Heart left ventricle (tissue), 16 donors: ENCODE data around the gene SUSD5. TPM values are rescaled to one million over a fixed set of nuclear protein-coding genes. Genes with fewer than 3 reads are reported as not detected.

Source experiments
- ATAC-seq, 4 donors: fragments of 200-7000 bp; cut with Tn5 transposase; one replicate each; pipeline ENCODE4 v1.9.1; 2020 to 2022; ENCODE audit warnings: moderate library complexity in 4 of 4, mild to moderate bottlenecking in 3 of 4, moderate number of reproducible peaks in 1 of 4
- DNase-seq, 5 donors: peaks; one replicate each; pipeline ENCODE4 v3.0.0-alpha.2; 2020
- H3K27ac ChIP-seq, 12 donors: fragments of 200-600 bp; sonication (generic) in 4 of 12; one replicate each; pipeline versions ENCODE4 v1.5.0 to v1.8.0; 2016 to 2022; ENCODE audit warnings: mild to moderate bottlenecking in 2 of 12
- H3K27me3 ChIP-seq, 9 donors: fragments of 200-600 bp; sonication (generic) in 2 of 9; one replicate each; pipeline versions ENCODE4 v1.5.1 to v1.8.0; 2016 to 2022; ENCODE audit warnings: mild to moderate bottlenecking in 3 of 9
- H3K36me3 ChIP-seq, 9 donors: fragments of 200-600 bp; sonication (generic) in 2 of 9; one replicate each; pipeline versions ENCODE4 v1.5.0 to v1.8.0; 2018 to 2022; ENCODE audit warnings: mild to moderate bottlenecking in 2 of 9
- H3K4me1 ChIP-seq, 12 donors: fragments of 200-600 bp; sonication (generic) in 4 of 12; one replicate each; pipeline versions ENCODE4 v1.5.0 to v1.8.0; 2016 to 2022; ENCODE audit warnings: mild to moderate bottlenecking in 3 of 12
- H3K4me3 ChIP-seq, 12 donors: fragments of 200-600 bp; sonication (generic) in 4 of 12; one replicate each; pipeline versions ENCODE4 v1.5.0 to v1.8.0; 2017 to 2022; ENCODE audit warnings: mild to moderate bottlenecking in 9 of 12, moderate library complexity in 4 of 12
- H3K9me3 ChIP-seq, 12 donors: fragments of 200-600 bp; sonication (generic) in 4 of 12; one replicate each; pipeline versions ENCODE4 v1.5.0 to v1.8.0; 2016 to 2022; ENCODE audit warnings: mild to moderate bottlenecking in 1 of 12
- POLR2A ChIP-seq, 2 donors: fragments of 450-650 bp; IDR thresholded peaks; one replicate each; pipeline ENCODE4 v1.6.1; 2017; ENCODE audit warnings: antibody characterized with exemption in 2 of 2, mild to moderate bottlenecking in 2 of 2, moderate library complexity in 2 of 2
- WGBS, 4 donors: extraction: QIAGEN DNeasy Blood & Tissue Kit in 2 of 4; methylation state at CpG; one replicate each; pipeline versions ENCODE4 v1.1.5 to v1.1.7; 2013 to 2018; 5-methylcytosine and 5-hydroxymethylcytosine counted together
- intact Hi-C, 10 donors: fragments of 100-400 bp; cut with DNase I; formaldehyde crosslinking; loops; one replicate each; pipeline versions ENCODE4 v1.11.1 to v1.14.2; 2022
- polyA plus RNA-seq, 2 donors: library from polyadenylated mRNA; stranded (reverse); fragments of 200-250 nt; gene quantifications; one replicate each; pipeline ENCODE4 v1.2.3, GENCODE V29; 2013
- total RNA-seq, 9 donors: library from RNA; depleted of rRNA in 2 of 9; stranded (reverse); fragments of >200 nt in 2 of 9; fragmentation: NEBNext Ultra II Directional in 3 of 9; extraction: Animal tissue kit (Norgen Biotek cat#: 25700) in 3 of 9; gene quantifications; one replicate each; pipeline versions ENCODE4 v1.1.0 to v1.2.4, GENCODE V29; 2016 to 2023
- TF ChIP-seq, protein P1 (sequence below), 12 donors: fragments of 200-600 bp; sonication (generic) in 4 of 12; IDR thresholded peaks; one replicate each; pipeline versions ENCODE4 v1.5.0 to v1.8.0; 2018 to 2022; ENCODE audit warnings: antibody characterized with exemption in 12 of 12, mild to moderate bottlenecking in 5 of 12
- donor health status: ischemic (EF 13 %, LVEDD 7.1; RV severe dilation, severe dysfunction).
- donor health status: healthy with polysubstance abuse.
- donor health status: DM: no; HTN: yes; CAD: no.
- donor health status: DM: no; HTN: no; CAD: no.
- donor health status: ischemic (EF 25% LVEDD 6.9; RV normal size, moderate dysfunction).
- donor health status: ischemic (EF 25% LVEDD 5.7; RV mildly dilated, moderate dysfunction).
- donor health status: healthy.
- donor health status: DM: yes; HTN: yes; CAD: no.
- donor health status: ischemic (EF 35%, LVEDD 5.7; RV mildly dilated, moderate dysfunction).
- donor health status: nonischemic (EF 11% LVEDD 7.7; RV severe dilation, severe dysfunction).
- donor health status: DM: yes; HTN: yes; CAD: no.
- donor health status: PGD.
- donor health status: ischemic (EF 29% LVEDD 5.4; RV normal size, mild dysfunction).
- donor health status: nonischemic (EF 23%, LVEDD 6.1; RV moderate dilation, normal function).

Gene SUSD5
- total and polyA plus RNA-seq, 11 donors: 0.49 to 20.3 (median 1.1) TPM

GRCh38 chr3:33105341-33105948, 113.2 kb downstream of the SUSD5 start:
- DNase-seq (no peak), ATAC-seq (no peak)
- H3K4me1 ChIP-seq: no peaks in the 10 kb centered on the region
- TF ChIP-seq, protein P1, sequence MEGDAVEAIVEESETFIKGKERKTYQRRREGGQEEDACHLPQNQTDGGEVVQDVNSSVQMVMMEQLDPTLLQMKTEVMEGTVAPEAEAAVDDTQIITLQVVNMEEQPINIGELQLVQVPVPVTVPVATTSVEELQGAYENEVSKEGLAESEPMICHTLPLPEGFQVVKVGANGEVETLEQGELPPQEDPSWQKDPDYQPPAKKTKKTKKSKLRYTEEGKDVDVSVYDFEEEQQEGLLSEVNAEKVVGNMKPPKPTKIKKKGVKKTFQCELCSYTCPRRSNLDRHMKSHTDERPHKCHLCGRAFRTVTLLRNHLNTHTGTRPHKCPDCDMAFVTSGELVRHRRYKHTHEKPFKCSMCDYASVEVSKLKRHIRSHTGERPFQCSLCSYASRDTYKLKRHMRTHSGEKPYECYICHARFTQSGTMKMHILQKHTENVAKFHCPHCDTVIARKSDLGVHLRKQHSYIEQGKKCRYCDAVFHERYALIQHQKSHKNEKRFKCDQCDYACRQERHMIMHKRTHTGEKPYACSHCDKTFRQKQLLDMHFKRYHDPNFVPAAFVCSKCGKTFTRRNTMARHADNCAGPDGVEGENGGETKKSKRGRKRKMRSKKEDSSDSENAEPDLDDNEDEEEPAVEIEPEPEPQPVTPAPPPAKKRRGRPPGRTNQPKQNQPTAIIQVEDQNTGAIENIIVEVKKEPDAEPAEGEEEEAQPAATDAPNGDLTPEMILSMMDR (IDR thresholded peaks at IDR 0.05): no peak
- no peak for TF ChIP-seq POLR2A (IDR thresholded peaks at IDR 0.05)
- no peak overlapping the region for H3K4me3 ChIP-seq
- H3K27me3 ChIP-seq: no peaks in the 10 kb centered on the region
- 66 to 71% (median 67%) methylated on average over 3 of the region's 3 CpGs for WGBS, 4 donors
- intact Hi-C loops: no loop called here
- H3K9me3 ChIP-seq: no peaks in the 10 kb centered on the region
- H3K36me3 ChIP-seq: no peaks in the 10 kb centered on the region
- H3K27ac ChIP-seq: no peak overlapping the region

GRCh38 chr3:33104803-33105202, 113.8 kb downstream of the SUSD5 start:
- no peak overlapping the region for H3K4me3 ChIP-seq
- 87 to 93% (median 91%) methylated on average over 3 of the region's 3 CpGs for WGBS, 4 donors
- no peaks in the 10 kb centered on the region for H3K36me3 ChIP-seq
- no peaks in the 10 kb centered on the region for H3K27me3 ChIP-seq
- DNase-seq (no peak), ATAC-seq (no peak)
- intact Hi-C loops: no loop called here
- no peaks in the 10 kb centered on the region for H3K9me3 ChIP-seq
- TF ChIP-seq, protein P1 (IDR thresholded peaks at IDR 0.05): no peak
- no peak for TF ChIP-seq POLR2A (IDR thresholded peaks at IDR 0.05)
- no peak overlapping the region for H3K27ac ChIP-seq
- H3K4me1 ChIP-seq: no peaks in the 10 kb centered on the region

DNA sequence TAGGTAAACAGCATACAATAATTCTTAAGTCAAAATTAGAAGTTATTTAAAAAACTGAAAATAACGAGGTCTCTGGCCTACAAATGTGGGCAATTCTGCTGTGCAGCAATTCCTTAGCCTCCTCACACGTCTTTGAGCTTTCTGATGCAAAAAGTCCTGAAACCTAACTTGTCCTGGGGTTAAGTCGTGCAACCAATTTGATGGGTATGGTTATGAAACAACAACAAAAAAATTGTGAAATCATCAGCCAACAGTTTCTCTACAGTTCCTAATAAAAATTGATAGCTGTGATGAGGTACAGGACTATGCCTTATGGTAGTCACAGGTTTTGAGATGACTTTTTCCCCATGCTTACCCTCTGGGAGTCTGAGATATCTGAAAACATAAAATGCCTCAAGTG, 115.1 kb downstream of the SUSD5 start:
- H3K4me1 ChIP-seq: no peaks in the 10 kb centered on the region
- ATAC-seq (no peak), DNase-seq (no peak)
- no peak overlapping the region for H3K4me3 ChIP-seq
- no peak overlapping the region for H3K27ac ChIP-seq
- H3K36me3 ChIP-seq: no peaks in the 10 kb centered on the region
- TF ChIP-seq, protein P1 (IDR thresholded peaks at IDR 0.05): no peak
- no peak for TF ChIP-seq POLR2A (IDR thresholded peaks at IDR 0.05)
- WGBS, 4 donors: 82 to 91% (median 90%) methylated on average over 3 of the region's 3 CpGs
- no peaks in the 10 kb centered on the region for H3K27me3 ChIP-seq
- intact Hi-C loops: no loop called here
- H3K9me3 ChIP-seq: no peaks in the 10 kb centered on the region

- WGBS, 4 donors: 95 to 98% (median 97%) methylated on average over 3 of the region's 3 CpGs
- intact Hi-C loops: no loop called here
- H3K4me1 ChIP-seq: no peaks in the 10 kb centered on the region
- no peak for DNase-seq
- no peak for ATAC-seq
- TF ChIP-seq POLR2A (IDR thresholded peaks at IDR 0.05): no peak
- TF ChIP-seq, protein P1 (IDR thresholded peaks at IDR 0.05): no peak
- no peaks in the 10 kb centered on the region for H3K27me3 ChIP-seq
- H3K4me3 ChIP-seq: no peak overlapping the region
- no peaks in the 10 kb centered on the region for H3K9me3 ChIP-seq
- H3K27ac ChIP-seq: no peak overlapping the region
- H3K36me3 ChIP-seq: no peaks in the 10 kb centered on the region
These were observed 115.6 kb downstream of the SUSD5 start for GRCh38 chr3:33103034-33103433.
